Naive B cell (primary cell): ENCODE measurements around the gene TMEM185B. TPM values are rescaled to one million over a fixed set of nuclear protein-coding genes. Genes with fewer than 3 reads are reported as not detected.

Source experiments
- ATAC-seq, 2 donors: fragments of 150-1000 bp; cut with Tn5 transposase; 2 replicates each; pipeline ENCODE4 v1.10.0; 2021; ENCODE audit warnings: low read depth in 2 of 2, mild to moderate bottlenecking in 2 of 2, moderate library complexity in 2 of 2
- DNase-seq: peaks from one replicate; pipeline ENCODE4 v3.0.0; 2022
- H3K27ac Mint-ChIP-seq, 6 donors: one replicate each; pipeline ENCODE4 v1.8.0; 2020 to 2022; ENCODE audit warnings: mild to moderate bottlenecking in 6 of 6, mixed read lengths in 6 of 6, moderate library complexity in 5 of 6, inconsistent platforms in 2 of 6
- H3K27me3 Mint-ChIP-seq, 3 donors: one replicate each; pipeline ENCODE4 v1.8.0; 2021 to 2022; ENCODE audit warnings: mixed read lengths in 3 of 3, mild to moderate bottlenecking in 1 of 3
- H3K36me3 Mint-ChIP-seq, 2 donors: one replicate each; pipeline ENCODE4 v1.8.0; 2020 to 2022; ENCODE audit warnings: mixed read lengths in 2 of 2, inconsistent platforms in 1 of 2, mild to moderate bottlenecking in 1 of 2
- H3K4me1 Mint-ChIP-seq, 3 donors: one replicate each; pipeline ENCODE4 v1.8.0; 2020 to 2022; ENCODE audit warnings: mixed read lengths in 3 of 3, inconsistent platforms in 1 of 3, mild to moderate bottlenecking in 1 of 3, moderate library complexity in 1 of 3
- H3K4me3 Mint-ChIP-seq, 8 donors: one replicate each; pipeline ENCODE4 v1.8.0; 2020 to 2022; ENCODE audit warnings: mild to moderate bottlenecking in 8 of 8, mixed read lengths in 8 of 8, moderate library complexity in 8 of 8, inconsistent platforms in 2 of 8
- H3K9me3 Mint-ChIP-seq, 7 donors: one replicate each; pipeline ENCODE4 v1.8.0; 2020 to 2022; ENCODE audit warnings: mixed read lengths in 7 of 7, mild to moderate bottlenecking in 5 of 7, inconsistent platforms in 2 of 7, moderate library complexity in 1 of 7
- polyA plus RNA-seq, 6 donors: library from polyadenylated mRNA; unstranded; fragments of 300-500 nt; fragmentation: Illumina TruSeq; gene quantifications; one replicate each; pipeline ENCODE4 v1.2.3, GENCODE V29; 2021; ENCODE audit warnings: low read depth in 6 of 6

TMEM185B gene
- polyA plus RNA-seq, 6 donors from 2014 or later = 24.8 to 43.0 (median 34.8) TPM

- H3K27me3 Mint-ChIP-seq = no peaks in the 10 kb centered on the region
- DNase-seq = no peak
- peaks cover 46 to 55% (median 55%) of the 10 kb centered on the region in 3 donors for H3K4me1 Mint-ChIP-seq
- ATAC-seq = no peak
- peak overlapping the region in 3 of 8 donors; percentile 54 to 97 (median 65) for H3K4me3 Mint-ChIP-seq
- H3K36me3 Mint-ChIP-seq = peaks cover 8 to 13% of the 10 kb centered on the region in 2 donors
- peaks cover 4 to 12% (median 6%) of the 10 kb centered on the region in 7 donors for H3K9me3 Mint-ChIP-seq
- peak overlapping the region in 2 of 6 donors; percentile 17 to 62 for H3K27ac Mint-ChIP-seq
Observed at GRCh38 chr2:120257522-120257921, 34.3 kb upstream of the TMEM185B start.

GRCh38 chr2:120256651-120257000 lies 33.4 kb upstream of the TMEM185B start:
- Mint-ChIP-seq H3K9me3 (peaks cover 4 to 12% (median 6%) of the 10 kb centered on the region in 7 donors), H3K36me3 (peaks cover 8 to 17% of the 10 kb centered on the region in 2 donors), H3K4me3 (peak overlapping the region in 3 of 8 donors; percentile 5 to 97 (median 51)), H3K27ac (peak overlapping the region in 2 of 6 donors; percentile 41 to 56), H3K27me3 (no peaks in the 10 kb centered on the region), H3K4me1 (peaks cover 54 to 64% (median 61%) of the 10 kb centered on the region in 3 donors)
- ATAC-seq (no peak), DNase-seq (no peak)

GRCh38 chr2:120255986-120256650 lies 32.9 kb upstream of the TMEM185B start:
- H3K27me3 Mint-ChIP-seq = no peaks in the 10 kb centered on the region
- H3K9me3 Mint-ChIP-seq = peaks cover 4 to 12% (median 6%) of the 10 kb centered on the region in 7 donors
- DNase-seq = no peak
- peak overlapping the region in 4 of 6 donors; percentile 6 to 56 (median 46) for H3K27ac Mint-ChIP-seq
- H3K36me3 Mint-ChIP-seq = peaks cover 8 to 17% of the 10 kb centered on the region in 2 donors
- peaks cover 55 to 65% (median 63%) of the 10 kb centered on the region in 3 donors for H3K4me1 Mint-ChIP-seq
- peak overlapping the region in 4 of 8 donors; percentile 5 to 97 (median 24) for H3K4me3 Mint-ChIP-seq
- no peak for ATAC-seq

GRCh38 chr2:120255071-120255470 lies 31.9 kb upstream of the TMEM185B start:
- H3K27me3 Mint-ChIP-seq = peaks cover under 1 to 3% (median 1%) of the 10 kb centered on the region in 3 donors
- peaks cover 0 to 6% (median under 1%) of the 10 kb centered on the region in 7 donors for H3K9me3 Mint-ChIP-seq
- peaks cover 8 to 17% of the 10 kb centered on the region in 2 donors for H3K36me3 Mint-ChIP-seq
- peaks cover 55 to 65% (median 63%) of the 10 kb centered on the region in 3 donors for H3K4me1 Mint-ChIP-seq
- no peak for ATAC-seq
- H3K4me3 Mint-ChIP-seq = peak overlapping the region; percentile 23 to 100 (median 97)
- DNase-seq = no peak
- H3K27ac Mint-ChIP-seq = peak overlapping the region in 4 of 6 donors; percentile 2 to 82 (median 44)

- Mint-ChIP-seq H3K36me3 (peaks cover 8 to 17% of the 10 kb centered on the region in 2 donors), H3K27me3 (peaks cover 5 to 10% (median 10%) of the 10 kb centered on the region in 3 donors), H3K27ac (peak overlapping the region in 5 of 6 donors; percentile 18 to 97 (median 92)), H3K4me1 (peaks cover 55 to 65% (median 63%) of the 10 kb centered on the region in 3 donors), H3K9me3 (peaks cover 0 to 6% (median 0%) of the 10 kb centered on the region in 7 donors), H3K4me3 (peak overlapping the region; percentile 89 to 100 (median 97))
- DNase-seq = no peak
- ATAC-seq = no peak
Observed at GRCh38 chr2:120254178-120254577, 31.0 kb upstream of the TMEM185B start.

GRCh38 chr2:120253021-120253882 lies 30.1 kb upstream of the TMEM185B start:
- Mint-ChIP-seq H3K4me1 (peaks cover 54 to 64% (median 60%) of the 10 kb centered on the region in 3 donors), H3K27ac (peak overlapping the region; percentile 82 to 97 (median 92)), H3K36me3 (peaks cover 4 to 11% of the 10 kb centered on the region in 2 donors), H3K4me3 (peak overlapping the region; percentile 89 to 100 (median 97)), H3K9me3 (peaks cover 0 to 1% (median 0%) of the 10 kb centered on the region in 7 donors), H3K27me3 (peaks cover 7 to 16% (median 15%) of the 10 kb centered on the region in 3 donors)
- peak; percentile 34 to 36 for ATAC-seq
- no peak for DNase-seq

- peak; percentile 90 for ATAC-seq
- Mint-ChIP-seq H3K4me3 (peak within 1 kb of the TSS; percentile 97 to 100 (median 100)), H3K4me1 (peaks cover 53 to 64% (median 60%) of the 10 kb centered on the region in 3 donors), H3K27ac (peak within 1 kb of the TSS; percentile 92 to 100 (median 98)), H3K36me3 (peaks cover 0 to 9% of the 10 kb centered on the region in 2 donors), H3K27me3 (peaks cover 10 to 25% (median 21%) of the 10 kb centered on the region in 3 donors), H3K9me3 (no peaks in the 10 kb centered on the region)
- DNase-seq = peak; percentile 98
Observed at GRCh38 chr2:120252225-120253020, 29.2 kb upstream of the TMEM185B start, which contains the start of gene RALB. RALB (plus strand) TSS chr2:120252852; CDS start chr2:120278665, 25,813 bp downstream.

GRCh38 chr2:120251880-120252224 lies 28.7 kb upstream of the TMEM185B start:
- H3K27me3 Mint-ChIP-seq = peaks cover 10 to 30% (median 26%) of the 10 kb centered on the region in 3 donors
- H3K27ac Mint-ChIP-seq = peak overlapping the region; percentile 85 to 100 (median 95)
- no peak for DNase-seq
- peaks cover 49 to 58% (median 55%) of the 10 kb centered on the region in 3 donors for H3K4me1 Mint-ChIP-seq
- H3K4me3 Mint-ChIP-seq = peak overlapping the region; percentile 97 to 100 (median 100)
- peaks cover 0 to 9% of the 10 kb centered on the region in 2 donors for H3K36me3 Mint-ChIP-seq
- H3K9me3 Mint-ChIP-seq = no peaks in the 10 kb centered on the region
- no peak for ATAC-seq

- Mint-ChIP-seq H3K27me3 (peaks cover 10 to 37% (median 31%) of the 10 kb centered on the region in 3 donors), H3K36me3 (peaks cover 0 to 9% of the 10 kb centered on the region in 2 donors), H3K4me3 (peak overlapping the region in 2 of 8 donors; percentile 6 to 66), H3K4me1 (peaks cover 42 to 51% (median 47%) of the 10 kb centered on the region in 3 donors), H3K27ac (no peak overlapping the region), H3K9me3 (no peaks in the 10 kb centered on the region)
- ATAC-seq (no peak), DNase-seq (no peak)
Observed at GRCh38 chr2:120251078-120251477, 27.9 kb upstream of the TMEM185B start.

- no peak for ATAC-seq
Observed at GRCh38 chr2:120250640-120251039, 27.4 kb upstream of the TMEM185B start.

GRCh38 chr2:120247851-120248250 lies 24.7 kb upstream of the TMEM185B start:
- no peak overlapping the region for H3K4me3 Mint-ChIP-seq
- peaks cover 0 to 5% (median 4%) of the 10 kb centered on the region in 7 donors for H3K9me3 Mint-ChIP-seq
- DNase-seq = no peak
- H3K27ac Mint-ChIP-seq = peak overlapping the region in 2 of 6 donors; percentile 60 to 78
- no peak for ATAC-seq
- peaks cover 10 to 39% (median 31%) of the 10 kb centered on the region in 3 donors for H3K27me3 Mint-ChIP-seq
- peaks cover 19 to 23% (median 20%) of the 10 kb centered on the region in 3 donors for H3K4me1 Mint-ChIP-seq
- H3K36me3 Mint-ChIP-seq = peaks cover 0 to 7% of the 10 kb centered on the region in 2 donors

More at GRCh38 chr2:120250640-120251039, 27.4 kb upstream of the TMEM185B start:
- Mint-ChIP-seq H3K9me3 (no peaks in the 10 kb centered on the region), H3K36me3 (peaks cover 0 to 9% of the 10 kb centered on the region in 2 donors), H3K27me3 (peaks cover 10 to 39% (median 31%) of the 10 kb centered on the region in 3 donors), H3K27ac (peak overlapping the region in 1 of 6 donors; percentile 8), H3K4me1 (peaks cover 40 to 46% (median 43%) of the 10 kb centered on the region in 3 donors), H3K4me3 (peak overlapping the region in 2 of 8 donors; percentile 6 to 66)
- DNase-seq = no peak
